ENCODE data around the gene TMEM92.
A peak's percentile ranks its signal among the peaks of the same experiment; 100 is the strongest.

TMEM92 gene

DNA sequence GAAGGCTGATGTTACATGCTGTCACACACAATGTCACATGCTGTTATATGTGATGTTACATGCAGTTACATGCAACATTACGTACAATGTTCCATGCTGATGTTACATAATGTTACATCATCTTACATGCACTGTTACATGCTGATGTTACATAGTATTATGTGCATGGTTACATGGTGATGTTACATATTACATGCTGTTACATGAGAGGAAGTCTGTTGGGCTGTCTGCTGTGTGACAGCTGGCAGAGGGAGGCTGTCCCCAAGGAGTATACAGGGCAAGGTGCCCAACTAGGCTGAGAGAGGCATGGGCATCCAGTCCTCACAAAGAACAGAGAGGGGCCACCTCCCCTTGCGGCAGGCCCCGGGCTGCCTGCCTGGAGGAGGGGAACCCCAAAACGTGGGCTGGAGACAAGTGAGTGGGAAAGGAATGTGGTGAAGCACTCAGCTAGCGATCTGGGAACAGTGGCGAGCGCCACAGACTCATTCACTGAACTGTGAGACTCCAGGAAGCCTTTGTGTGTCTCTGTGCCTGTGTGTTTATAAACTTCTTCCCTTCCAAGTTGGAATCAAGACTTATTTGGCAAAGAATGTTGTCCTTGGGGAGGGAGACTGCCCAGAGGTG lies 30.6 kb downstream of the TMEM92 start:
- Histone ChIP-seq H3K36me3 (replicated peaks) (no peaks in the 10 kb centered on the region), H3K4me3 (ENCODE audit: low read depth, low read length) (no peak overlapping the region), H3K27ac (no peak overlapping the region), H3K27me3 (replicated peaks) (no peaks in the 10 kb centered on the region)
- no peak for TF ChIP-seq CTCF (IDR thresholded peaks at IDR 0.05; ENCODE audit: low read depth, low read length, missing control alignments)
- DNase-seq, result peak; percentile 34
- in situ Hi-C loops (cut with HindIII; ENCODE audit: low pct_ligation_motif_present, low sequenced_read_pairs), result no loop called here

DNA sequence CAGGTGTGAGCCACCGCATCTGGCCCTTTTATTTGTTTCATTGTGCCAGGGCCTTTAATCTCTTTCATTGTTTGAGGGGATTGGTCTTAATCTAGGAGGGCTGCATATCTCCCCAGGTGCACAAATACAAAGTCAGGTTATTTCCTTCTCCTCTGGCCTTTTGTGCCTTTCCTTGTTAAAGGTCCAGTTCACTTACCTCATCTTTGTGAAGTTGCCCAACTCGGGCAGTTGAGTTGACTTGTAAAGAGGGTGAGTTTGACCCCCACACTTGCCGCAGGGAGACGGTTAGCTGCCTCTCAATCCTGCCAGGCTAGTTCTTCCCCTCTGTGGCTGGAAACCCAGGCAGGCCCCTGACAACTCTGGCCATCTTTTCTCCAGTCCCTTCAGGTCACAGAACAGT lies 33.4 kb downstream of the TMEM92 start:
- peaks cover 2% of the 10 kb centered on the region for H3K27me3 ChIP-seq (replicated peaks)
- TF ChIP-seq CTCF (IDR thresholded peaks at IDR 0.05; ENCODE audit: low read depth, low read length, missing control alignments), result no peak
- DNase-seq, result no peak
- in situ Hi-C loops (cut with HindIII; ENCODE audit: low pct_ligation_motif_present, low sequenced_read_pairs), result no loop called here
- no peak overlapping the region for H3K27ac ChIP-seq
- no peak overlapping the region for H3K4me3 ChIP-seq (ENCODE audit: low read depth, low read length)
- H3K36me3 ChIP-seq (replicated peaks), result no peaks in the 10 kb centered on the region

GRCh38 chr17:50308666-50309065 lies 34.4 kb downstream of the TMEM92 start:
- no peak overlapping the region for H3K4me3 ChIP-seq (ENCODE audit: low read depth, low read length)
- in situ Hi-C loops (cut with HindIII; ENCODE audit: low pct_ligation_motif_present, low sequenced_read_pairs), result no loop called here
- DNase-seq, result no peak
- no peak for TF ChIP-seq CTCF (IDR thresholded peaks at IDR 0.05; ENCODE audit: low read depth, low read length, missing control alignments)
- peaks cover 2% of the 10 kb centered on the region for H3K27me3 ChIP-seq (replicated peaks)
- no peaks in the 10 kb centered on the region for H3K36me3 ChIP-seq (replicated peaks)
- no peak overlapping the region for H3K27ac ChIP-seq

GRCh38 chr17:50310455-50311111 lies 36.3 kb downstream of the TMEM92 start:
- in situ Hi-C loops (cut with HindIII; ENCODE audit: low pct_ligation_motif_present, low sequenced_read_pairs), result no loop called here
- no peaks in the 10 kb centered on the region for H3K36me3 ChIP-seq (replicated peaks)
- no peak for TF ChIP-seq CTCF (IDR thresholded peaks at IDR 0.05; ENCODE audit: low read depth, low read length, missing control alignments)

GRCh38 chr17:50311112-50311460 lies 36.8 kb downstream of the TMEM92 start:
- DNase-seq, result no peak
- Histone ChIP-seq H3K27me3 (replicated peaks) (peaks cover 2% of the 10 kb centered on the region), H3K36me3 (replicated peaks) (no peaks in the 10 kb centered on the region), H3K27ac (no peak overlapping the region), H3K4me3 (ENCODE audit: low read depth, low read length) (no peak overlapping the region)
- no peak for TF ChIP-seq CTCF (IDR thresholded peaks at IDR 0.05; ENCODE audit: low read depth, low read length, missing control alignments)
- in situ Hi-C loops (cut with HindIII; ENCODE audit: low pct_ligation_motif_present, low sequenced_read_pairs), result no loop called here

More at GRCh38 chr17:50310455-50311111, 36.3 kb downstream of the TMEM92 start:
- H3K27me3 ChIP-seq (replicated peaks), result peaks cover 2% of the 10 kb centered on the region
- no peak for DNase-seq
- H3K27ac ChIP-seq, result no peak overlapping the region
- no peak overlapping the region for H3K4me3 ChIP-seq (ENCODE audit: low read depth, low read length)

DNA sequence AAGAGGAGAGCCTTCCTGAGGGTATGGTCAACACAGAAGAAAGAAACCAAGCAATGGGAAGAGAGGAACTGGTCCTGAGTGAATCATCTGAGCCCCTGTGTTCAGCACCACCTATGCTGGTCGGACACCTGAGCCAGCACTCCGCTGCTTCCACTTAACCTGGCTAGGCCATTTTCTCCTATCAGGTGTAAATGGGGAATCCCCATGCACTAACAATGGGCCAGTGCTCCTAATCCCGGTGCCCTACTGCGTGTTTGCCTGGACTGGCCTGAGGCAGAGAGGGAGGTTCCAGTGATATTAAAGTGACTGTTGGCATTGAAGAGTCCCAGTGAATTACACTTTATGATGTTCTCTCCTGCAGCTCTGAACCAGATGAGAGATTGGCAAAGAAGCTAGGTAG lies 37.2 kb downstream of the TMEM92 start:
- Histone ChIP-seq H3K4me3 (ENCODE audit: low read depth, low read length) (no peak overlapping the region), H3K36me3 (replicated peaks) (no peaks in the 10 kb centered on the region), H3K27ac (no peak overlapping the region), H3K27me3 (replicated peaks) (peaks cover 2% of the 10 kb centered on the region)
- TF ChIP-seq CTCF (IDR thresholded peaks at IDR 0.05; ENCODE audit: low read depth, low read length, missing control alignments), result no peak
- in situ Hi-C loops (cut with HindIII; ENCODE audit: low pct_ligation_motif_present, low sequenced_read_pairs), result no loop called here
- no peak for DNase-seq

Data from brain microvascular endothelial cell (primary cell).